HAP-1 (cell line): ENCODE data around the gene PHKG1.
A peak's percentile ranks its signal among the peaks of the same experiment; 100 is the strongest.
"Not testable (repeated sequence)": the region's sequence is repeated elsewhere in the genome, so short reads cannot be mapped to it uniquely, and the experiment has no call there.

ENCODE experiments used
- DNase-seq, 2 experiments: peaks; one replicate each; pipeline ENCODE4 v3.0.0-alpha.2; 2016 to 2020; ENCODE audit warnings: low spot score in 2 of 2
- H3K27me3 ChIP-seq: fragments of 250-450 bp; sonication (Bioruptor Pico); 2 replicates; pipeline ENCODE4 v1.5.1; 2020; ENCODE audit warnings: low read depth, mild to moderate bottlenecking, moderate library complexity
- H3K36me3 ChIP-seq: fragments of 250-450 bp; sonication (Bioruptor Pico); replicated peaks from 2 replicates; pipeline ENCODE4 v1.5.1; 2020; ENCODE audit warnings: mild to moderate bottlenecking
- H3K4me1 ChIP-seq: fragments of 250-450 bp; sonication (Bioruptor Pico); 2 replicates; pipeline ENCODE4 v1.5.1; 2020; ENCODE audit warnings: mild to moderate bottlenecking
- H3K4me3 ChIP-seq: fragments of 250-450 bp; sonication (Bioruptor Pico); 2 replicates; pipeline ENCODE4 v1.5.1; 2020; ENCODE audit warnings: mild to moderate bottlenecking, moderate library complexity
- H3K9me3 ChIP-seq: fragments of 250-450 bp; sonication (Bioruptor Pico); 2 replicates; pipeline ENCODE4 v1.5.1; 2020; ENCODE audit warnings: mild to moderate bottlenecking, moderate library complexity
- in situ Hi-C: fragments of 300-500 bp; cut with MboI; formaldehyde crosslinking; loops from 3 replicates; pipeline ENCODE4 v1.14.3; 2020; ENCODE audit warnings: low sequenced_read_pairs, inconsistent platforms, mixed read lengths

PHKG1 gene

DNA sequence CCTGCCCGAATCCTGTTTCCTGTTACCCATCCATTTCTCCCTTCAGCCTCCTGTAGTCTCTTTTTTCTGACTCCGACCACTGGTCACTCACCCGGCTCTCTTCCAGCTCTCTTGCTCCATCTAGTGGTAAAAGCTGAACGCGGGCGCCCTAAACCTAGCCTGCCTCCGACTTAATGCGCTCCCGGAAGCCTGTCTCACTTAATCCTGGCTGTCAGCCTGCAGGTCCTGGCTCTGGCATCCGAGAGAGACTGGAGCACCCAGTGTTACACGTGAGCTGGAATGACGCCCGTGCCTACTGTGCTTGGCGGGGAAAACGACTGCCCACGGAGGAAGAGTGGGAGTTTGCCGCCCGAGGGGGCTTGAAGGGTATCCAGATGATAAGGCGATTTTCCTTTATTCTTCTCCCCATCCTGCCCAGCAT lies 18.4 kb downstream of the PHKG1 start:
- H3K9me3 ChIP-seq: no peaks in the 10 kb centered on the region
- peak; percentile 71 to 85 for DNase-seq
- peaks cover 46% of the 10 kb centered on the region for H3K36me3 ChIP-seq
- no peaks in the 10 kb centered on the region for H3K4me1 ChIP-seq
- H3K4me3 ChIP-seq: no peak overlapping the region
- in situ Hi-C loops: loop anchor here (10.0 kb wide), 1 partner anchor 430 kb away; no protein-coding TSS in a partner anchor
- H3K27me3 ChIP-seq: no peaks in the 10 kb centered on the region

DNA sequence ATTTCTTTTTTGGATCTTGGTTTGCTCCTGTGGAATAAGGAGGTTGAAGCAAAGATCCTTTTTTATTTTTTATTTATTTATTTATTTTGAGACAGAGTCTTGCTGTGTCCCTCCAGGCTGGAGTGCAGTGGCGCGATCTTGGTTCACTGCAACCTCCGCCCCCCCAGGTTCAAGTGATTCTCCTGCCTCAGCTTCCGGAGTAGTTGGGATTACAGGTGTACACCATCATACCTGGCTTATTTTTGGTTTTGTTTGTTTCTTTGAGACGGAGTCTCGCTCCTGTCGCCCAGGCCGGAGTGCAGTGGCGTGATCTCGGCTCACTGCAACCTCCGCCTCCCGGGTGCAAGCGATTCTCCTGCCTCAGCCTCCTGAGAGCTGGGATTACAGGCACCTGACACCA lies 26.4 kb downstream of the PHKG1 start:
- in situ Hi-C loops, DNase-seq, H3K4me3 ChIP-seq, H3K9me3 ChIP-seq, H3K4me1 ChIP-seq, H3K27me3 ChIP-seq: not testable (repeated sequence)
- H3K36me3 ChIP-seq: peaks cover 52% of the 10 kb centered on the region

DNA sequence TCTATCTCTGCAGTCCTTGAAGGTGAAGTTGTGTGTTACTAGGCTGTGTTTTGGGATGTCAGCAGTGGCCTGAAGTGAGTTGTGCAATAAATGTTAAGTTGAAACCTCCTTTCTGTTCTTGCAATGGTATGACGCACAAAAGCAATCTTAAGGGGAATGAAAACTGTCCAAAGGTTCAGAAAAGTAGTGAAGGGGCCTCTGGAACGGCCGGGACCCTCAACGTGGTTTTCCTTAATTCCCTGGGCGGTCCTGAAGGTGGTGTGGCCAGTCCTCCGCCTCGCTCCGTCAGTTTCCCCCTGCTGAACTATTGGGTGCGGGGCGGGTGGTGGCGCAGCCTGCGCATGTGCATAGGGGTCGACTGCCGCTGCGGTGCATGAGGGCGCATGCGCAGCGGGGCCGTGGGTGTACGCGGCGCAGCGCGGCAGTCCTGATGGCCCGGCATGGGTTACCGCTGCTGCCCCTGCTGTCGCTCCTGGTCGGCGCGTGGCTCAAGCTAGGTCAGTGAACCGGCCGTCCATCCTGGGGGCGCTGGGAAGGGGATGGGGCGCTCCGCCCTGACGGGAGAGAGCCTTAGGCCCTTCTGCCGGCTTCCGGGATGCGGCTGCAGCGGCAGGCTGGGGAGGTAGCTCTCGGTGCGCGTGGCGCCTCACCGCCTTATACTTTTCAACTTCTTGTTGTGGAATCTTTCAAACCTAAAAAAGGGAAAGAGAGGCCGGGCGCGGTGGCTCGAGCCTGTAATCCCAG lies 28.7 kb downstream of the PHKG1 start, which contains the start of gene SUMF2:
Gene SUMF2, plus strand, starts transcription at position 405 of the 744 bp plus-strand sequence. Its CDS starts 26 bp downstream, at position 431.
- H3K27me3 ChIP-seq: no peaks in the 10 kb centered on the region
- in situ Hi-C loops: loop anchor here (5.0 kb wide), 1 partner anchor 42 kb away; no protein-coding TSS in a partner anchor
- H3K36me3 ChIP-seq: peaks cover 51% of the 10 kb centered on the region
- peak within 1 kb of the TSS; percentile 77 for H3K4me3 ChIP-seq
- H3K4me1 ChIP-seq: peaks cover 8% of the 10 kb centered on the region
- no peaks in the 10 kb centered on the region for H3K9me3 ChIP-seq
- peak; percentile 80 to 93 for DNase-seq

DNA sequence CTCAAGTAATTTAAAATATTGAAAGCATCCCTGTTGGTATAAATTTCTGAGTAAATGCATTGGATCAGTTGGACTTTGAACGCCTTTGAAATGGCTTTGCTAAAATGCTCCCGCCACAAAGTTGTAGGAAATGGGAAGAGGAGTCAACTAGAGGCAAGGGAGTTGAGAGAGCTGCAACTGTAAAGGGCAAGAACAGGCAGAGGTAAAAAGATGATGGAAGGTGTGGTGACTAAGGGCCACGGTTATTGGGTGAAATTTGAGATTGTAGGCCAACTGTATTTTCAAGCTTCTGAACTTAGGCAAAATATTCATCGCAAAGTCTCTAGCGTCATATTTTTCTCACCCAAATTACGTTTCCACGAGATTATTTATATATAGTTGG lies 29.3 kb downstream of the PHKG1 start:
- H3K36me3 ChIP-seq: peaks cover 53% of the 10 kb centered on the region
- DNase-seq: no peak
- in situ Hi-C loops: loop anchor here (5.0 kb wide), 1 partner anchor 41 kb away; no protein-coding TSS in a partner anchor
- H3K4me1 ChIP-seq: peaks cover 8% of the 10 kb centered on the region
- no peaks in the 10 kb centered on the region for H3K9me3 ChIP-seq
- no peak overlapping the region for H3K4me3 ChIP-seq
- H3K27me3 ChIP-seq: no peaks in the 10 kb centered on the region

DNA sequence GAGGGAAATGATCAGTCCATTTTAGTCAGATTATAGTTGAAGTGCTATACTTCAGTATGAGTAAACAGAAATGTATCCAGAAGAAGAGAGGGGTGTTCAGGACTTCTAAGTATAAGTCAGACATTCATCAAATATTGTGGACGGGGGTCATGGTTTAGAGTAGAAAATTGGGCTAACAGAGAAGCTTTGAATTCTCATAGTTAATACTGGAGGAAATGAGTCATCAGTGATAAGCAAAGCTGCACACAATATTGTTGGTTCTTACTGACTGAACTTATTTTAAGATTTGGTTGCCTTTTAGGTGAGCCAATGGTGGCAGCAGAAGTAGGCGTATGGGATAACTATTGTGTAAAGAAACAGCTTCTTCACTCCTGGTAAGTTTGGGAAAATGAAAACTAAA lies 30.4 kb downstream of the PHKG1 start:
- Histone ChIP-seq H3K27me3 (no peaks in the 10 kb centered on the region), H3K4me3 (no peak overlapping the region), H3K9me3 (no peaks in the 10 kb centered on the region), H3K4me1 (peaks cover 8% of the 10 kb centered on the region), H3K36me3 (peaks cover 64% of the 10 kb centered on the region)
- no peak for DNase-seq
- in situ Hi-C loops: loop anchor here (5.0 kb wide), 1 partner anchor 40 kb away; no protein-coding TSS in a partner anchor

DNA sequence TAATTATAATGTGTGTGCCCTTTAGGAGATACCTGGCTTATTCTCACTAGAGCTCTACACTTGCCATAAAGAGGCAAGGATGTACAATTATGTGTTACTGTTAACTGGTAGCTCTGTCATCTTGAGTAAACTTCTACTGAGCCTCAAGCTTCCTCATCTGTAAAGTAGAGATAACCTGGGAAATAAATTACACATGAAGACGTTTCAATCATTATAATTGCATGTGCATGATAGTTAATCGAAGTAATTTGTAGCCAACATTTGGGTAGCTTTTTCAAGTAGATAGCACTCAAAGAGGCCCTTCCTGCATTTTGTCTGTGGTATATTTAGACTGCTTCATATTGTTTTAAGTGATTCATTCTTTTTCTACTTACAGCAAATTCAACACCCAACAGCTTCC lies 38.8 kb downstream of the PHKG1 start:
- in situ Hi-C loops: no loop called here
- peaks cover 66% of the 10 kb centered on the region for H3K36me3 ChIP-seq
- no peaks in the 10 kb centered on the region for H3K9me3 ChIP-seq
- peak overlapping the region; percentile 87 for H3K4me3 ChIP-seq
- no peak for DNase-seq
- no peaks in the 10 kb centered on the region for H3K27me3 ChIP-seq
- peaks cover 33% of the 10 kb centered on the region for H3K4me1 ChIP-seq

DNA sequence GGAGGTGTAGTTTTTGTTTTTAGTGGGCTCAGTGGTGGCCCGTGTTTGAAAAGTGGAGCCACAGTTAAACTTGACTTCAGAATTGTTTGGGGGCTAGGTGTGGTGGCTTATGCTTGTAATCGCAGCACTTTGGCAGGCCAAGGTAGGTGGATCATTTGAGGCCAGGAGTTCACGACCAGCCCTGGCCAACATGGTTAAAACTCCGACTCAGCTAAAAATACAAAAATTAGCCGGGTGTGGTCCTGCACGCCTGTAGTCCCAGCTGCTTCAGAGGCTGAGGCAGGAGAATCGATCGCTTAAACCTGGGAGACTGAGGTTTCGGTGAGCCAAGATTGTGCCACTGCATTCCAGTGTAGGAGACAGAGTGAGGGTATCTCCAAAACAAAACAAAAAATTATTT lies 39.4 kb downstream of the PHKG1 start:
- Histone ChIP-seq H3K4me3 (peak overlapping the region; percentile 87), H3K4me1 (peaks cover 39% of the 10 kb centered on the region), H3K27me3 (no peaks in the 10 kb centered on the region), H3K36me3 (peaks cover 60% of the 10 kb centered on the region), H3K9me3 (no peaks in the 10 kb centered on the region)
- DNase-seq: no peak
- in situ Hi-C loops: no loop called here

DNA sequence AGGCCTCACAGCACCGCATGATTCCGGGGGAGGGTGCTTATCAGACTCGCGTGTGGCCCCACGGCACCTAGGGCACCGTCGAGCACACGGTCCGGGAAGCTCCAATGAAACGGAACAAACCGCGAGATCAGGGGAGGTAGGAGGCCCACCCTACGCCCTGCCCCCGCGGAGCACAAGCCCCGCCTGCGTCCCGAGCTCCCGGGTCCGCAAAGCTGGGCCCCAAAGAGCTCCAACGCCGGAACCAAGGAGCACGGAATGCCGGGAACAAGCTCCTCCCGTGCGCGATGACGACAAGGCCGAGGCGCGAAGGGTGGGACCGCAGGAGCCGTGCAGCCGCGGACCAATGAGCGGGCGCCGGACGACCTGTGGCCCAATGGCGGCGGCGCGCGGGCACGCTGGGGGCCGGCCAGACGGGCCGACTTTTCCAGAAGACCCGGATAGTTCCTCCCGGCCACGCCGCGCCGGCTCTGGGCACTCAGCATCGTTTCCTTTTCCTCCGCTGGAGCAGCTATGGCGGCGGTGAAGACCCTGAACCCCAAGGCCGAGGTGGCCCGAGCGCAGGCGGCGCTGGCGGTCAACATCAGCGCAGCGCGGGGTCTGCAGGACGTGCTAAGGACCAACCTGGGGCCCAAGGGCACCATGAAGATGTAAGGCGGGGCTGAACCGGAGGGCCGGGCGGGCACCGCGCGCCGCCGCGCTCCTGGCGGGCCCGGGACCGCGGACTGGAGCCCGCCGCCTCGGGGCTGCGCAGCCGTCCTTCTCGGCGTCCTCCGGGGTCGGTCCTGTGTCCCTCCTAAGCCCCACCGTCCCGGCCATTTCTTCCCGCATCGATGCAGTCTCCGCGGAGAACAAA lies 41.2 kb downstream of the PHKG1 start, which contains the start of the genes CCT6A and PSPH:
Gene CCT6A, plus strand, starts transcription at position 427 of the 853 bp plus-strand sequence. Its CDS starts 84 bp downstream, at position 511.
Gene PSPH, minus strand, starts transcription at position 106 of the 853 bp plus-strand sequence. CDS start 30,232 bp downstream, outside the sequence.
- Histone ChIP-seq H3K36me3 (peaks cover 44% of the 10 kb centered on the region), H3K4me3 (peak within 1 kb of the TSS; percentile 87), H3K27me3 (no peaks in the 10 kb centered on the region), H3K9me3 (no peaks in the 10 kb centered on the region), H3K4me1 (peaks cover 51% of the 10 kb centered on the region)
- DNase-seq: peak; percentile 94 to 97
- in situ Hi-C loops: no loop called here

DNA sequence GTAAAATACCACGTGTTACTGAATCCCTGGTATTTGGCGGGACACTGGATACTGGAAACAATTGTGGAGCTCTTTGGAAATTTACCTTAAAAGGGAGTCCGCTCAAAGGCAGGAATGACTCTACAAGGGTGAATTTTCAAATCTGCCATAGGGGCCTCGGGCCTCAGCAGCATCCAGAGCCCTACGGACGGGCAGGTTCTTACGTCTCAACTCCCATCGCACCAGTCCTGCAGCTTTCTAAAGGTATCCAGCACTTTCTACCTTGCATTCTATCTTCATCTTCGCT lies 41.8 kb downstream of the PHKG1 start:
- H3K4me1 ChIP-seq: peaks cover 57% of the 10 kb centered on the region
- in situ Hi-C loops: no loop called here
- DNase-seq: no peak

DNA sequence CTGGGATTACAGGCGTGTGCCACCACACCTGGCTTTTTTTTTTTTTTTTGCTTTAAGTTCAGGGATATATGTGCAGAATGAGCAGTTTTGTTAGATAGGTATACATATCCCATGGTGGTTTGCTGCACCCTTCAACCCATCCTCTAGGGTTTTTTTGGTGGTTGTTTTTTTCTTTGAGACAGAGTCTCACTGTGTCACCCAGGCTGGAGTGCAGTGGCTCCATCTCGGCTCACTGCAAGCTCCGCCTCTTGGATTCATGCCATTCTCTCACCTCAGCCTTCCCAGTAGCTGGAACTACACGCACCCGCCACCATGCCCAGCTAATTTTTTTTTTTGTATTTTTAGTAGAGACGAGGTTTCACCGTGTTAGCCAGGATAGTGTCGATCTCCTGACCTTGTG lies 44.0 kb downstream of the PHKG1 start:
- Histone ChIP-seq H3K4me1 (peaks cover 43% of the 10 kb centered on the region), H3K36me3 (peaks cover 17% of the 10 kb centered on the region)
- H3K4me3 ChIP-seq, in situ Hi-C loops, H3K9me3 ChIP-seq, H3K27me3 ChIP-seq: not testable (repeated sequence)
- peak; percentile 19 to 79 for DNase-seq

More for the DNA sequence above, 41.8 kb downstream of the PHKG1 start:
- peak overlapping the region; percentile 87 for H3K4me3 ChIP-seq
- peaks cover 39% of the 10 kb centered on the region for H3K36me3 ChIP-seq
- H3K27me3 ChIP-seq: no peaks in the 10 kb centered on the region
- H3K9me3 ChIP-seq: no peaks in the 10 kb centered on the region

DNA sequence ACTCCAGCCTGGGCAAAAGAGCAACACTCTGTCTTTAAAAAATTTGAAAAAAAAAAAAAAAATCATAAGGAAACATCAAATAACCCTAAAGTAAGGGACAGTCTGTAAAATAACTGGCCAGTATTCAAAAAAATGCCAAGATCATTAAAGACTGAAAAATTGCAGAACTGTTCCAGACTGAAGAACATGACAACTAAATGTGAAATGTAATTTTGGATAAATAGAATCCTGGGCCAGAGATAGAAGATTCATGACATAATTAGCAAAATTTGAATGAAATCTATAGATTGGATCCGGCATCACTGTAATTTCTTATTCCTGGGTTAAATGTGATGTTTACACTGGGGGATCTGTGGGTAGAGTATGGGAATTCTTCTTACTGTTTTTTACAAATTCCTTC lies 44.5 kb downstream of the PHKG1 start:
- Histone ChIP-seq H3K4me3 (no peak overlapping the region), H3K27me3 (no peaks in the 10 kb centered on the region), H3K4me1 (peaks cover 39% of the 10 kb centered on the region), H3K9me3 (no peaks in the 10 kb centered on the region), H3K36me3 (peaks cover 12% of the 10 kb centered on the region)
- in situ Hi-C loops: no loop called here
- DNase-seq: no peak

DNA sequence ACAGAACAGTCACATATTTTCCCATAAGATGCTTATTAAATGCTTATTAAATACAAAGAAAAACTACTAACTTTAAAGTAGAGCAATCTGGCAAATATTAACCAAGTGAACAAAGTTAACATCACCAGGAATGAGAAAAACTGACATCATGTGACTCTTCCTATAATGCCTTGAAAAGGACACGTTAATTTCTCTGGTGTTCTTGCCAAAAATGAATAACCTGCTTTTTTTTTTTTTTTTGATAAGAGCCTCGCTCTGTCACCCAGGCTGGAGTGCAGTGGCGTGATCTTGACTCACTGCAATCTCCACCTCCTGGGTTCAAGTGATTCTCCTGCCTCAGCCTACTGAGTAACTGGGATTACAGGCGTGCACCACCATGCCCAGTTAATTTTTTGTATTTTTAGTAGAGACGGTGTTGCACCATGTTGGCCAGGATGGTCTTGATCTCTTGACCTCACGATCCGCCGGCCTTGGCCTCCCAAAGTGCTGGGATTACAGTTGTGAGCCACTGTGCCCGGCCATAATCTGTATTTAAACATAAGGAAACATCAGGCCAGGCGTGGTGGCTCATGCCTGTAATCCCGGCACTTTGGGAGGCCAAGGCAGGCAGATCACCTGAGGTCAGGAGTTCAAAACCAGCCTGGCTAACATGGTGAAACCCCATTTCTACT lies 45.2 kb downstream of the PHKG1 start:
- H3K27me3 ChIP-seq, H3K9me3 ChIP-seq, in situ Hi-C loops, DNase-seq, H3K4me3 ChIP-seq, H3K36me3 ChIP-seq: not testable (repeated sequence)
- H3K4me1 ChIP-seq: peaks cover 36% of the 10 kb centered on the region

DNA sequence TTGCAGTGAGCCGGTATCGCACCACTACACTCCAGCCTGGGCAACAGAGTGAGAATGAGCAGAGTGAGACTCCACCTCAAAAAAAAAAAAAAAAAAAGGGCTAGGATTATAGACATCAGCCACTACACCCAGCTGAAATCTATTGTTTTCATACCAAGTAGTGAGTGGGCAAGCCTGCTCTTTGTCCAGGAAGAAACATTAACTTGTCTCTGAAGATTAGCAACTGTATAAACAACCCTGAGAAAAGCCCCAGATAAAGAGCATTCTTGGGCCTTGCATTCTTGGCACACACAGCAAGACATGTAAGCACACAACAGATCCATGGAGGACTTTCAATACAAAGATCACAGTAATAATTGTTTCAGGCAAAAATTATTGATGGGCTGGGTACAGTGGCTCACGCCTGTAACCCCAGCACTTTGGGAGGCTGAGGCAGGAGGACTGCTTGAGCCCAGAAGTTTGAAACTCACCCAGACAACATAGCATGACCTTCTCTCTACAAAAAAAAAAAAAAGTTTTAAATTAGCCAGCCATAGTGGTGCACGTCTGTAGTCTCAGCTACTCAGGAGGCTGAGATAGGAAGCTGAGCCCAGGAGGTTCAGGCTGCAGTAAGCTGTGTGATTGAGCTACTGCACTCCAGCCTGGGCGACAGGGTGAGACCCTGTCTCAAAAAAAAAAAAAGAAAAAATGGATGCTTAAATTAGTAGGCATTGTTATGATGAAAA lies 45.9 kb downstream of the PHKG1 start:
- in situ Hi-C loops: no loop called here
- H3K9me3 ChIP-seq: no peaks in the 10 kb centered on the region
- H3K4me3 ChIP-seq: no peak overlapping the region
- no peaks in the 10 kb centered on the region for H3K27me3 ChIP-seq
- DNase-seq: peak; percentile 71 to 97
- peaks cover 2% of the 10 kb centered on the region for H3K36me3 ChIP-seq
- peaks cover 36% of the 10 kb centered on the region for H3K4me1 ChIP-seq
